HG03520 (cell line): ENCODE measurements around the gene TIPRL.
"Not testable (repeated sequence)": the region's sequence is repeated elsewhere in the genome, so short reads cannot be mapped to it uniquely, and the experiment has no call there.

Experiments
- ATAC-seq: cut with Tn5 transposase; IDR thresholded peaks from one replicate; pipeline ENCODE4 v1.9.1; 2021; ENCODE audit warnings: mild to moderate bottlenecking, moderate library complexity; ENCODE audit not compliant: unreplicated experiment

The TIPRL gene

GRCh38 chr1:168157638-168158037 lies 21.1 kb upstream of the TIPRL start:
- no peak for ATAC-seq

- no peak for ATAC-seq
Observed at GRCh38 chr1:168159251-168159650, 19.5 kb upstream of the TIPRL start.

GRCh38 chr1:168159979-168160378 lies 18.8 kb upstream of the TIPRL start:
- no peak for ATAC-seq

- no peak for ATAC-seq
Observed at GRCh38 chr1:168161459-168161858, 17.3 kb upstream of the TIPRL start.

- no peak for ATAC-seq
Observed at GRCh38 chr1:168163670-168164069, 15.1 kb upstream of the TIPRL start.

GRCh38 chr1:168164771-168165170 lies 14.0 kb upstream of the TIPRL start:
- no peak for ATAC-seq

GRCh38 chr1:168167806-168168205 lies 11.0 kb upstream of the TIPRL start:
- no peak for ATAC-seq

- no peak for ATAC-seq
Observed at GRCh38 chr1:168170564-168171508, 7.9 kb upstream of the TIPRL start.

GRCh38 chr1:168172250-168172915 lies 6.4 kb upstream of the TIPRL start:
- ATAC-seq, result no peak

- no peak for ATAC-seq
Observed at GRCh38 chr1:168178227-168178637, 530 bp upstream of the TIPRL start.

GRCh38 chr1:168179438-168180147 lies 831 bp downstream of the TIPRL start:
- ATAC-seq, result no peak

- no peak for ATAC-seq
Observed at GRCh38 chr1:168180148-168180524, 1.4 kb downstream of the TIPRL start.

GRCh38 chr1:168181063-168181720 lies 2.4 kb downstream of the TIPRL start:
- ATAC-seq, result not testable (repeated sequence)

GRCh38 chr1:168187177-168187576 lies 8.4 kb downstream of the TIPRL start:
- no peak for ATAC-seq

GRCh38 chr1:168190403-168190802 lies 11.6 kb downstream of the TIPRL start:
- no peak for ATAC-seq

GRCh38 chr1:168195199-168196135 lies 16.7 kb downstream of the TIPRL start:
- ATAC-seq, result no peak

- no peak for ATAC-seq
Observed at GRCh38 chr1:168199056-168199455, 20.3 kb downstream of the TIPRL start.

- no peak for ATAC-seq
Observed at GRCh38 chr1:168202941-168203654, 24.3 kb downstream of the TIPRL start.

- ATAC-seq, result no peak
Observed at GRCh38 chr1:168206111-168206510, 27.3 kb downstream of the TIPRL start.
